HG02588 (cell line): ENCODE measurements around the gene TBC1D8.

Source experiments
- ATAC-seq: cut with Tn5 transposase; IDR thresholded peaks from one replicate; pipeline ENCODE4 v1.9.1; 2021; ENCODE audit warnings: mild to moderate bottlenecking, moderate library complexity; ENCODE audit not compliant: unreplicated experiment

TBC1D8 gene

GRCh38 chr2:100984892-100985307 is 166.3 kb downstream of the TBC1D8 start:
- ATAC-seq: no peak

GRCh38 chr2:100983684-100984310 is 167.4 kb downstream of the TBC1D8 start:
- no peak for ATAC-seq

- ATAC-seq: no peak
Measured at GRCh38 chr2:100983201-100983600, 168.0 kb downstream of the TBC1D8 start.

GRCh38 chr2:100982431-100982861 is 168.7 kb downstream of the TBC1D8 start:
- ATAC-seq: no peak

- ATAC-seq: no peak
Measured at GRCh38 chr2:100981011-100981410, 170.2 kb downstream of the TBC1D8 start.

- ATAC-seq: no peak
Measured at GRCh38 chr2:100980046-100980445, 171.1 kb downstream of the TBC1D8 start.

GRCh38 chr2:100978582-100979191 is 172.5 kb downstream of the TBC1D8 start:
- ATAC-seq: no peak

GRCh38 chr2:100977511-100977910 is 173.7 kb downstream of the TBC1D8 start:
- ATAC-seq: no peak

- peak; percentile 72 for ATAC-seq
Measured at GRCh38 chr2:100976645-100977391, 174.4 kb downstream of the TBC1D8 start.

- ATAC-seq: no peak
Measured at GRCh38 chr2:100976061-100976460, 175.1 kb downstream of the TBC1D8 start.

GRCh38 chr2:100975521-100975785 is 175.7 kb downstream of the TBC1D8 start:
- ATAC-seq: no peak

- ATAC-seq: no peak
Measured at GRCh38 chr2:100974712-100975520, 176.3 kb downstream of the TBC1D8 start.

- ATAC-seq: no peak
Measured at GRCh38 chr2:100972452-100972851, 178.7 kb downstream of the TBC1D8 start.

GRCh38 chr2:100971221-100971620 is 180.0 kb downstream of the TBC1D8 start:
- no peak for ATAC-seq

- ATAC-seq: no peak
Measured at GRCh38 chr2:100969998-100970397, 181.2 kb downstream of the TBC1D8 start.

- ATAC-seq: no peak
Measured at GRCh38 chr2:100968146-100969145, 182.7 kb downstream of the TBC1D8 start.

- no peak for ATAC-seq
Measured at GRCh38 chr2:100967716-100968115, 183.5 kb downstream of the TBC1D8 start.

GRCh38 chr2:100965596-100965995 is 185.6 kb downstream of the TBC1D8 start:
- no peak for ATAC-seq

GRCh38 chr2:100964681-100965169 is 186.5 kb downstream of the TBC1D8 start:
- no peak for ATAC-seq

GRCh38 chr2:100964222-100964621 is 187.0 kb downstream of the TBC1D8 start:
- no peak for ATAC-seq
